Measurements from ENCODE around the gene ADGRL1. TPM values are rescaled to one million over a fixed set of nuclear protein-coding genes. Genes with fewer than 3 reads are reported as not detected.
A peak's percentile ranks its signal among the peaks of the same experiment; 100 is the strongest.

ADGRL1 gene
- total RNA-seq, 2 donors from 2014 or later, result 14.9 to 30.8 TPM

DNA sequence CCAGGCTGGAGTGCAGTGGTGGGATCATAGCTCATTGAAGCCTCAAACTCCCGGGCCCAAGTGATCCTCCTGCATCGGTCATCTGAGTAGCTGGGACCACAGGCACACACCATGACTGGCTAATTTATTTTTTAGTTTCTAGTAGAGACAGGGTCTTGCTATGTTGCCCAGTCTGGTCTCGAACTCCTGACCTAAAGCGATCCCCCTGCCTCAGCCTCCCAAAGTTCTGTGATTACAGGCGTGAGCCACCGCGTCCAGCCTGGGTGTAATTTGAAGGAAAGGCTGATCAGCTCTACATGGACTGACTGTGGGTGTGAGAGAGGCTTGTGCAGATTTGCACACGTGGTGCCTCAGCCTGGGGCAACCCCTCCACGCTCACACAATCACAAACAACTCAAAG lies 31.1 kb downstream of the ADGRL1 start:
- DNase-seq (no peak), ATAC-seq (no peak)
- no peaks in the 10 kb centered on the region for H3K9me3 ChIP-seq (ENCODE audit: control insufficient read depth, low read length, poor library complexity, severe bottlenecking)
- peaks cover 11% of the 10 kb centered on the region for H3K4me1 Mint-ChIP-seq
- peaks cover 11% of the 10 kb centered on the region for H3K36me3 Mint-ChIP-seq (ENCODE audit: low read depth)
- peak overlapping the region; percentile 43 for H3K27ac Mint-ChIP-seq
- no peaks in the 10 kb centered on the region for H3K27me3 Mint-ChIP-seq
- H3K4me3 Mint-ChIP-seq, result no peak overlapping the region

DNA sequence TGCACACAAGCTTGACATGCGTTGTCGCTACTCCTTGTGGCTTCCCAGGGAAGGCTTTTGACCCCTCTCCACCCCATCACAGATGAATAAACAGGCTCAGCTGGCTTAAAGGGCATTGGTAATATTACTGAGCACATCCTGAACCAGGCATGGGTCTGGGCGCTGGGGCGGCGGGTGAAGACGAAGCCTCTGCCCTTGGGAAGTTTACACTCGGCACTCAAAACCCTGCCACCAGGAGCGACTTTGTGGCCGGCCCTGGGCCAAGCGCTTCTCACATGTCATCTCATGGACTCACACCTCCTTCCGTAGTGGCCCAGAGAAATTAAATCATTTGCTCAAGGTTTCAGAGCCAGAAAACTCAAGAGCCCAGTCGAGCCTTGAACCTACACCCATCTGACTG lies 37.0 kb downstream of the ADGRL1 start:
- Mint-ChIP-seq H3K27me3 (no peaks in the 10 kb centered on the region), H3K4me3 (peak overlapping the region; percentile 76), H3K4me1 (peaks cover 30% of the 10 kb centered on the region), H3K36me3 (ENCODE audit: low read depth) (peaks cover 6% of the 10 kb centered on the region), H3K27ac (no peak overlapping the region)
- no peak for DNase-seq
- H3K9me3 ChIP-seq (ENCODE audit: control insufficient read depth, low read length, poor library complexity, severe bottlenecking), result no peaks in the 10 kb centered on the region
- ATAC-seq, result no peak

DNA sequence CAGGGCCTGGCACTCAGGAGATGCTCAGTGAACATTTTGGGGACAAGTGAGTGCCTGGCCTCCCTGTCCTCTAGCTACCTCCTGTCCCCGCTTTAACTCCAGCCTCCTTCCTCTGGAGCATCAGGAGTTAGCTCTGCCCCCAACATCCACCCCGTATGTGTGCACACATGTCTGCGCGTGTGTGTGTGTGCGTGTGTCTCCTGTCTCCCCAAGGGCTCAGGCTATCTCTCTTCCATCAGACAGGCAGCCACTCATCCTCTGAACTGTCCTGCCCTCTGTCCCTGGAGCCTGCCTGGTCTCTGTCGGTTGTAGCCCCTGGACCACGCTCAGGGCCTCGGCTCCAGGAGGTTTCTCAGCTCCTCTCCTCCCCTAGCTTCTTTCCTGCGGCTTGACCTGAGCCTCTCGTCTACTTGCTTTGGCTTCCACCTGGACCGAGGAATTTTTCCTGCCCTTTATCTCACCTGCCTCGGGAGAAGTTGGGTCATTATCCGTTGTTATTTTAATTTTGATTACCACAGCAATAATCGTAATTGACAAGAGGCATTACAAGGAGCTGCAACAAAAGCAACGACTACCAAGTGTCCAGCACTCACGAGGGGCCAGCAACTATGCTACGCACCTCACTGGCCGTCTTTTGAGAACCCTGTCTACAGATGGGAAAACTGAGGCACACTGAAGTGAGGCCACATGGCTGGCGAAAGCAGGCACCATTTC lies 37.6 kb downstream of the ADGRL1 start:
- peaks cover 6% of the 10 kb centered on the region for H3K36me3 Mint-ChIP-seq (ENCODE audit: low read depth)
- H3K9me3 ChIP-seq (ENCODE audit: control insufficient read depth, low read length, poor library complexity, severe bottlenecking), result no peaks in the 10 kb centered on the region
- H3K27me3 Mint-ChIP-seq, result no peaks in the 10 kb centered on the region
- H3K27ac Mint-ChIP-seq, result peak overlapping the region; percentile 47
- ATAC-seq (no peak), DNase-seq (no peak)
- peaks cover 30% of the 10 kb centered on the region for H3K4me1 Mint-ChIP-seq
- H3K4me3 Mint-ChIP-seq, result peak overlapping the region; percentile 76

DNA sequence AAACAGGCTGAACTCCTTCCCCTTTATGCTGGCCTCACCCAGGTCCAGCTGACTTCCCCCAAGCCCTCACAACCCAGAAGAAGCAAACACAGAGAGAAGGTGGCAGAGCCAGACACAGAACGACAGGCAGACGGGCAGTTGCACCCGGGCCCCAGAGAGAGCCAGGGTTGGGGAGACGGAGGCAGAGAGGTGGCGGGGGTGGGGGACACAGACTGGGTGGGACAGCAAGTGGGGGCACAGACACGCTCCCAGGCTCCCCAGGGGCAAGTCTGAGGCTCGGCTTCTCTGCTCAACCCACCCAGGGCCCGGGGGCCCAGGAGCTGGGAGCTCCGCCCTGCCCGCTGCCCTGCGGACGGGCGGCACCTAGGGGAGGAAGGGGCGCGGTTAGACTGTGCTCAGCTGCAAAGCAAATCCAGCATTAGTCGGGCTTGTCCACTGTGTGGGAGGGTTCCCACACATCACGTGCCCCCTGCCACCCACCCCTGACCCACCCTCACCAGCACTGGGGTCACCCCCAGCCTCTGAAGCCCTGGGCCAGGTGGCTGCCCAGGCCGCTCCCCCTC lies 38.3 kb downstream of the ADGRL1 start:
- Mint-ChIP-seq H3K27me3 (no peaks in the 10 kb centered on the region), H3K4me3 (peak overlapping the region; percentile 93), H3K27ac (peak overlapping the region; percentile 93), H3K4me1 (peaks cover 30% of the 10 kb centered on the region), H3K36me3 (ENCODE audit: low read depth) (peaks cover 6% of the 10 kb centered on the region)
- DNase-seq, result no peak
- H3K9me3 ChIP-seq (ENCODE audit: control insufficient read depth, low read length, poor library complexity, severe bottlenecking), result no peaks in the 10 kb centered on the region
- ATAC-seq, result peak; percentile 81

DNA sequence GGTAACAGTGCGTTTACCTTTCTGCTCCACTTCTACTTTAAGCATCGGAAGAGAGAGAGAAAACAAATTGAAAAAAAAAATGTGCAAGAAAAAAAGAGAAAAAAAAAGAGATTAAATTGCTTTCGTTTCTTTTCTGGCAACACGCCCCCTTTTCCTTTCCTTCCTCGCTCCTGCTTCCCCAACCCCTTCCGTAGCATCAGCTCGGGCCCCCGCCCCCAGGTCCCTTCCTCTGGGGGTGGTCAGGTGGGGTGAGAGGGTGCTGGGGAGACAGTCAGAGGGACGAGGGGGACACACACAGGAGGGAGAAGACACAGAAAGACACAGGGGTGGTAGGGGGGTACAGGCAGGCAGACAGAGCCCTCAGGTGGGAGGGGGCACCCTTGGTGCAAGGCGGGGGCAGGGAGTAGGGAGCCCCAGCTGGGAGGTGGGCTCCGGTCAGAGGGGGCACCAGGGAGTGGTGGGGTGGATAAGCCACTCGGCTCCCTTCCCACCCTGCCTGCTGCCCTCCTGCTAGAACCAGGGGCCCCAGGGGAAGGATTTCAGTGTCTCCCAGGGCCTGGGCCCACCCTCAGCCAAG lies 38.9 kb downstream of the ADGRL1 start:
- peak; percentile 29 for ATAC-seq
- peaks cover 6% of the 10 kb centered on the region for H3K36me3 Mint-ChIP-seq (ENCODE audit: low read depth)
- H3K27me3 Mint-ChIP-seq, result no peaks in the 10 kb centered on the region
- H3K27ac Mint-ChIP-seq, result peak overlapping the region; percentile 93
- DNase-seq, result no peak
- H3K9me3 ChIP-seq (ENCODE audit: control insufficient read depth, low read length, poor library complexity, severe bottlenecking), result no peaks in the 10 kb centered on the region
- H3K4me1 Mint-ChIP-seq, result peaks cover 30% of the 10 kb centered on the region
- H3K4me3 Mint-ChIP-seq, result peak overlapping the region; percentile 93

DNA sequence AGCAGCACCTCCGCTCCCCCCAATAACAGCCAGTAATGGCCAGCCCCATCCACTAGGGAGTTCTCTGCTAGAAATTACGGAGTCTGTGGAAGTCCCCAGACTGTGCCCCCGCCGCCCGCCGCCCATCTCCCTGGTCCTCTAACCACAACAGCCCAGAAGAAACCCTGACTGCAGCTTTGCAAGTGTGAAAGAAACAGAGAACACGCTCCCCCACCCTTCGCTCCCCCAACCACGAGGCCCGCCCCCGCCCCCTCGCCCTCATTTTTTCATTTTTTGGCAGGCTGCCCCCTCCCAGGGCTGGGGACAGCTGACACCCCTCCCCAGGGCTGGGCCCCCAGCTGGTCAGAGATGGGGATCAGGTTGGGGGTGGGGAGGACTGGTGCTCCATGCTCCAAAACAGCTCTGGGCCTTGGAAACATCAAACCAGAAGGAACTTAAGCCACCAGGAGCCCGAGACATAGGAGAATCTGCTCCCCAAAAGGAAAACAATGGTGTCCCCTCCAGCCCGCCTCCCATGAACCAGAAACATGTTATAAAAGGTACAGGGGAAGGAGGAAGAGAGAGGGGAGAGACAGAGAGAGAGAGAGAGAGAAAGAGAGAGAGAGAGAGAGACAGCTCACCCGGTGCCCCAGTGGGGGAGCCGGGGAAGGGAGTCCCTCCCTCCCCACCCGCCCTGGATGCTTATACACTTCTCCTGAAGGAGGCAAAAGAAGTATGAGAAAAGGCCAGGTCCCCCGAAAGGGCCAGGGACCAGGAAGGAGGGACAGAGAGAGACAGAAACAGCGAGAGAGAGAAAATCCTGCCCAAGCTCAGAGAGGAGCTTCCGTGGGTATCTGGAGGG lies 39.8 kb downstream of the ADGRL1 start:
- peak overlapping the region; percentile 93 for H3K27ac Mint-ChIP-seq
- no peaks in the 10 kb centered on the region for H3K27me3 Mint-ChIP-seq
- peak overlapping the region; percentile 93 for H3K4me3 Mint-ChIP-seq
- peaks cover 6% of the 10 kb centered on the region for H3K36me3 Mint-ChIP-seq (ENCODE audit: low read depth)
- ATAC-seq (peak; percentile 42), DNase-seq (no peak)
- no peaks in the 10 kb centered on the region for H3K9me3 ChIP-seq (ENCODE audit: control insufficient read depth, low read length, poor library complexity, severe bottlenecking)
- H3K4me1 Mint-ChIP-seq, result peaks cover 30% of the 10 kb centered on the region

DNA sequence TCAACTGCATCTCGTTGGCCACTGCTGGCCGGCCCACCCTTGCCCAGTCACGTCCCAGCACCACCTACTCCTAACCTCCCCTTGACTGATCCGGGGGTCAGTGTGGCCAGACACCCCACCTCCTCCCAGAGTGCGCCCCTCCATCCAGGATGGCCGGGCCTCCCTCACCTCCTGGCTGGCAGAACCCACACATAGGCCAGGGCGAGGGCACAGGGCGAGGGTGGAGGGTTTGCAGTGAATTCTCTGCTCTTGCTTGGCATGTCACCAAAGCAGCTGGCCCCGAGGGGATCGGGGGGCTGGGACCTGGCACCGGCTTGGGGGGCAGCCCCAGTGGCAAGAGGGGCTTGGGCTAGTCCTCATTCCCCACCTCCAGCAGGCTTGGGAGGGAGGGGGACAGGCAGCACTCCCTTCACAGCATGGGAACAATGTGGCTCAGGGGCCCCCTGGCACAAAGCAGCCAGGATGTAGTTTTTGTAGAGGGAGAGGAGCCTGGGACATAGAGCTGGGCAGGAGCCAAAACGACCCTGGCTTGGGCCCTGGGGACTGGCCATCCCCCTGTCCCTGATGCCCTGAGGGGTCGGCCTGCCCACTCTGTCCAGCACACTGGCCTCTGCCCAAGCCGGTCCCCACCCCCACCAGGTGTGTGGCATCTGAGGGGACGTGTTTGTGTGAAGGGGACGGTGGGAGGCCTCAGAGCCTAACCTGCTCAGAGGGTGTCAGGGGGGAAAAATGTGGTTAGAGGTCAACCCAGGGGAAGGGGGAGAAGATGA lies 41.1 kb downstream of the ADGRL1 start:
- ATAC-seq (no peak), DNase-seq (no peak)
- no peak overlapping the region for H3K4me3 Mint-ChIP-seq
- no peaks in the 10 kb centered on the region for H3K27me3 Mint-ChIP-seq
- no peak overlapping the region for H3K27ac Mint-ChIP-seq
- H3K36me3 Mint-ChIP-seq (ENCODE audit: low read depth), result peaks cover 2% of the 10 kb centered on the region
- no peaks in the 10 kb centered on the region for H3K9me3 ChIP-seq (ENCODE audit: control insufficient read depth, low read length, poor library complexity, severe bottlenecking)
- peaks cover 26% of the 10 kb centered on the region for H3K4me1 Mint-ChIP-seq

DNA sequence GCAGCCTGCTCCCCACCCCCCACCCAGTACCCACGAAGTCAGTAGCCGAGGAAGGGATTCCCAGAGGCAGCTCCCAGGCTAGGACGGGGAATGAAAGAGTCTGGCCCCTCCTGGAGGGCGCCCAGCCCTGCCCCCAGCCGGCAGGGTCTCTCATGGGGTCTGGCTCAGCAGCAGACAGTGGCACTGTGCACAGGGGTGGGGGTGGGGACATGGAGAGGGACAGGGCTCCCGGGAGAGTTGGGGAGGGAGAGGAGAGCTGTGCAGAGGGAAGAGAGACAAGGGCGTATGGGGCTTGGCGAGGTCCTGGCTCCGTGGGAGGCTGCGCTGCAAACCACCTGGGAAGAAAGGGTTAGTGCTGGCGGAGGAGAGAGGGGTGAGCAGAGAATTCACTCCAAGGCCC lies 41.9 kb downstream of the ADGRL1 start:
- H3K27ac Mint-ChIP-seq, result peak overlapping the region; percentile 41
- H3K36me3 Mint-ChIP-seq (ENCODE audit: low read depth), result no peaks in the 10 kb centered on the region
- ATAC-seq (no peak), DNase-seq (no peak)
- no peaks in the 10 kb centered on the region for H3K27me3 Mint-ChIP-seq
- H3K4me3 Mint-ChIP-seq, result no peak overlapping the region
- H3K4me1 Mint-ChIP-seq, result peaks cover 25% of the 10 kb centered on the region
- H3K9me3 ChIP-seq (ENCODE audit: control insufficient read depth, low read length, poor library complexity, severe bottlenecking), result no peaks in the 10 kb centered on the region

DNA sequence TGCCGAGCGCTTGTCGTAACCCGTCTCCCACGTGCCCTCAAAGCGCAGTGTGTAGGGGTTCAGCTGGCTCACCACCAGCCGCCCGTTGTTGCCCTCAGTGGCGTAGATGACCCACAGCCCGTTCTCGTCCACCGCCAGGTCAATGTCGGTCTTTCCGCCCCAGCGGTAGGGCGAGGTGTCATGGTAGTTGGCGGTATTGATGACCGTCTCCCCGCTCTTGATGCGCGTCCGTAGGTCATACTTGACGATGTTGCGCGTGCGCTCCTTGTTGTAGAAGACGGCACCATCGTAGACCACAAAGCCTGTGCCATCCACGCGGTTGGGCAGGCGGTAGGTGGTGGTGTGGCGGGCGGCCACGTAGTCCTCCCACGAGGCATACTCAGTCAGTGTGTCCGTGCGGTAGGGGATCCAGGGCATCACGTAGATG lies 43.1 kb downstream of the ADGRL1 start:
- H3K36me3 Mint-ChIP-seq (ENCODE audit: low read depth), result no peaks in the 10 kb centered on the region
- H3K4me1 Mint-ChIP-seq, result peaks cover 17% of the 10 kb centered on the region
- ATAC-seq, result no peak
- H3K27me3 Mint-ChIP-seq, result no peaks in the 10 kb centered on the region
- H3K9me3 ChIP-seq (ENCODE audit: control insufficient read depth, low read length, poor library complexity, severe bottlenecking), result no peaks in the 10 kb centered on the region
- DNase-seq, result no peak
- no peak overlapping the region for H3K27ac Mint-ChIP-seq
- no peak overlapping the region for H3K4me3 Mint-ChIP-seq

DNA sequence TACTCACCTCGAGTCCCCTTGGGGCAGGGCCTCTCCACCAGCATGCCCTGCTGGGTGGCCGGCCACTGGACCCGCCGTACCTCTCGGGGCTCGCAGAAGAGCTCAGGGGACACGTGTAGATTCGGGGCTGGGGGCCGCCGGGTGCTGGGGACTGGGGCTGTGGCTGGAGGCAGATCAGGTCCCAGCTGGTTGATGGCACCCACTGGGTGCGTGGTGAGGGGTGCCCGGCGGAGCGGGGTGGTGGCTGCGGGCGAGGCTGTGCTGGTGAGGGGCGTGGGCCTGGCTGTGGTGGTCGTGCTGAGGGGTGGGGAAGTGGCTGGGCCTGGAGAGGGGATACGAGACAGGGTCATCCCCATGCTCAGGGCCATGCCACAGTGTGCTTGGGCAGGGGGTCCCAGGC lies 44.7 kb downstream of the ADGRL1 start:
- no peak for DNase-seq
- Mint-ChIP-seq H3K27ac (no peak overlapping the region), H3K27me3 (no peaks in the 10 kb centered on the region), H3K4me1 (peaks cover 5% of the 10 kb centered on the region), H3K4me3 (no peak overlapping the region), H3K36me3 (ENCODE audit: low read depth) (peaks cover 2% of the 10 kb centered on the region)
- H3K9me3 ChIP-seq (ENCODE audit: control insufficient read depth, low read length, poor library complexity, severe bottlenecking), result no peaks in the 10 kb centered on the region
- ATAC-seq, result no peak

DNA sequence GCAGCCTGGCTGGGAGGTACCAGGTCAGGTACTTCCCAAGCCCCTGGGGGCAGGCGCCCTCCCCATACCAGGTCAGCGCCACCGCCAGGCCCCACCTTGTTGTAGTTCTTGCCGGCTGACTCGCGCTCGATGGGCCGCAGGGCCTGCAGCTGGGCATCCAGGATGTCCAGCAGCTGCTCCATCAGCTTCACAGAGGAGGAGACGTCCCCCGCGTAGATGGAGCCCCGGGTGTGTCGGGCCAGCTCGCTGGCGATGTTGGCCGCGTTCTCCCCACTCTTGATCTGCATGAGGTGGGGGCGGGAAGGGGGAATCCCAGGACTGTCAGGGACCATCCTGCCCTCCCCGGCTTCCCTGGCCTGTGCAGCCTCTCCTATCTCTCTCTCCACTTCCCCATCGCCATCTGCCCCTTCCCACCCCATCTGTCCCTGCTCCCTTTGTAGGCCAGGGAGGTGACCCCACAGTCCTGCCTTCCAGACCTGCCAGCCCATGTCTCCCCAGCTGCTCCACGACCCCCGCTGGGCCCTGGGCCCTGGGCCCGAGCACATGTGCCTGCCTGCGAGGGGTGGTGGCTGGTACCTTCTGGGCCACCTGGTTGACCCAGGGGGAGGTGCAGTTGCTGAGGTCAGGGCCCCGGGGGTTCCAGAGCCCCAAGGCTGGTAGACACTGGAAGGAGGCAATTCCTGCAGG lies 45.8 kb downstream of the ADGRL1 start:
- DNase-seq (no peak), ATAC-seq (no peak)
- Mint-ChIP-seq H3K27ac (no peak overlapping the region), H3K36me3 (ENCODE audit: low read depth) (peaks cover 2% of the 10 kb centered on the region), H3K4me1 (peaks cover 2% of the 10 kb centered on the region), H3K27me3 (no peaks in the 10 kb centered on the region), H3K4me3 (no peak overlapping the region)
- H3K9me3 ChIP-seq (ENCODE audit: control insufficient read depth, low read length, poor library complexity, severe bottlenecking), result no peaks in the 10 kb centered on the region

DNA sequence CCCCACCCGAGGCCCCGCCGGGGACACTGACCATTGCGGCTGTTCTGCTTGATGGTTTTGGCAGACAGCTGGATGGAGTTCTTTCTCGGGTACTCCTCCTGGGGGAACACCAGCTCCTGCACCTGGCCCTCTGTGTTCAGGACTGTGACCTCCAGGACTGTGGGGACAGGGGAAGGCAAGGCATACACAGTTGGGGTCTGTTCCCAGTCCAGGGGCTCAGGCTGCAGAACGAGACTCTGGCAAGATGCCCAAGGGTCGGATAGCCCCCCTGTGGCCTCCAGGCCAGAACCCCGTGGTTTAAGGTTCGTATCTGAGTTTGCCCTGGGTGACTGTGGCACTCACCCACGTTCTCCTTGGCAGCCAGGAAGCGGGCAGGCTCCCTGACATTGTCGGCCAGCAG lies 46.9 kb downstream of the ADGRL1 start:
- H3K27ac Mint-ChIP-seq, result no peak overlapping the region
- no peaks in the 10 kb centered on the region for H3K27me3 Mint-ChIP-seq
- peaks cover 2% of the 10 kb centered on the region for H3K36me3 Mint-ChIP-seq (ENCODE audit: low read depth)
- ATAC-seq (no peak), DNase-seq (no peak)
- H3K9me3 ChIP-seq (ENCODE audit: control insufficient read depth, low read length, poor library complexity, severe bottlenecking), result no peaks in the 10 kb centered on the region
- no peaks in the 10 kb centered on the region for H3K4me1 Mint-ChIP-seq
- H3K4me3 Mint-ChIP-seq, result no peak overlapping the region
